Measurements from ENCODE around the gene RARRES2.

Gene RARRES2

GRCh38 chr7:150376560-150376959 lies 35.1 kb upstream of the RARRES2 start:
- no peak for DNase-seq

DNA sequence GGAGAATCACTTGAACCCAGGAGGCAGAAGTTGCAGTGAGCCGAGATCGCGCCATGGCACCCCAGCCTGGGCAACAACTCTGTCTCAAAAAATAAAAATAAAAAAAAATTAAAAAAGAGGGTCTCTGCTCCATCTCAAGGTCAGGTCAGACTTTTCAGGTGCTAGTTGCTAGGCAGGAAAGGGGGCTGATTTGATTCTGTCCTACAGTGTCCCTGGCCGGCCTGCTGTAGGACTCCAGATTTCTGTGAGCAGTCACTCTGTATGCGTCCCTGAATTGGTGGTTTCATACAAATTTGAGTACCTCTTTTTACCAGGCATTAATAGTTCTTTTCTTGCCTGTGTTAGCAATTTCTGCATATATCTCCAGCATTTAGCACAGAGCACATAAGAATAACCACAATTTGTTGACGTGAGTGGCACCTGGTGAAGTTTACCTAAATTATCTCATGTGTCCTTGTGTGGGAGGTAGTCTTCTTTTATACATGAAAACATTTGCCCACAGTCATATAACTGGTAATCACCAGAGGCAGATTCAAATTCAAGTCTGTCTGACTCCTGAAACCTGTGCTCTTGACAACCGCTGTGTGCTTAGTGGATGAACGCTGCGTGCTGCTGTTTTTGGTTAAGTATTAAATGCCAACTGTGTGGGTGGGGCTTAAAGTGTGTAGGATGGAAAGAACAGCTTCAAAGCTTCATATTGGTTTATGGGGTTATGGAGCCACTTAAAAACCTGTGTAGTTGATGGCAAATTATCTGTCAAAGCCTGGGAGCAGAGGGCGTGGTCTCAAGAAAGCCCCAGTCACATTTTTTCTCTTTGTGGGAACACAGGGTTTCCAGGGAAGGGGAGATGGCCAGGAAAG lies 34.5 kb upstream of the RARRES2 start:
- DNase-seq = peak; percentile 41

DNA sequence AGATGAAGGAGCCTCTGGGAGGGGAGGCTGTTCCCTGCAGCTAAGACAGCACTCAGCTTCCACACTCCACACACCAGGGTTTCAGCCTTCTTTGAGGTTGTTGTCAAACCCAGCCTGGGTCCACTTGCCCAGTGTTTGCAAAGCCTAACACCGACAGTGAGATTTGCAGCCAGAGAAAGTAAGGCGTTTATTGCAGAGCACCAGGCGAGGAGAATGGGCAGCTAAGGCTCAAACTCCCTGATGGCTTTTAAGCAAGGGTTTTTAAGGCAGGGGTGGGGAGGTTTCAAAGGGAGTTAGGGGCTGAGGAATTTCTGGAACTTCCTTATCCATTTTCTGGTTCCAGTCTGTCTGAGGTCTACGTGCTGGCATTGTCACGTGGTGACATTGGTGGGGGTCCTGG lies 33.0 kb upstream of the RARRES2 start:
- DNase-seq = no peak

DNA sequence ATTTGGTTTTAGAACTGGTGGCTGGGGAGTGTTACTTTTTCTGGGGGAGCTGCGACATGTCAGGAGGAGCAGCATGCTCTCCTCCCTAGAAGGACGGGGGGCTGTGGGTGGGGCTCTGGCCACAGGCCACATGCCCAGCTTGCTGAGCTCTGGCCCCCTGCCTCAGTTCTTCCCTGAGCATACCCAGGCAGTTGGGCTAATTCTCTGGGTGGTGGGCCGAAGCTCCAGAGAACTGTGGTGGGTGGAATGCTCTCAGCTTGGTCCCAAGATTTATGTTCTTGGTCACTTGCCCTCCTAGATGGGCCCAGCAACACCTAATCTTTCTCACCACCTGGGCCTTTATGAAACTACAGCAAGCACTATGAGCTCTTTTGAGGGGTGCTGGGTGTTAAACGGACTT lies 32.6 kb upstream of the RARRES2 start:
- DNase-seq = no peak

GRCh38 chr7:150373049-150373801 lies 31.8 kb upstream of the RARRES2 start:
- DNase-seq = no peak

- DNase-seq = no peak
These were observed 31.0 kb upstream of the RARRES2 start for GRCh38 chr7:150372271-150373048.

- DNase-seq = no peak
These were observed 30.5 kb upstream of the RARRES2 start for GRCh38 chr7:150371996-150372270.

DNA sequence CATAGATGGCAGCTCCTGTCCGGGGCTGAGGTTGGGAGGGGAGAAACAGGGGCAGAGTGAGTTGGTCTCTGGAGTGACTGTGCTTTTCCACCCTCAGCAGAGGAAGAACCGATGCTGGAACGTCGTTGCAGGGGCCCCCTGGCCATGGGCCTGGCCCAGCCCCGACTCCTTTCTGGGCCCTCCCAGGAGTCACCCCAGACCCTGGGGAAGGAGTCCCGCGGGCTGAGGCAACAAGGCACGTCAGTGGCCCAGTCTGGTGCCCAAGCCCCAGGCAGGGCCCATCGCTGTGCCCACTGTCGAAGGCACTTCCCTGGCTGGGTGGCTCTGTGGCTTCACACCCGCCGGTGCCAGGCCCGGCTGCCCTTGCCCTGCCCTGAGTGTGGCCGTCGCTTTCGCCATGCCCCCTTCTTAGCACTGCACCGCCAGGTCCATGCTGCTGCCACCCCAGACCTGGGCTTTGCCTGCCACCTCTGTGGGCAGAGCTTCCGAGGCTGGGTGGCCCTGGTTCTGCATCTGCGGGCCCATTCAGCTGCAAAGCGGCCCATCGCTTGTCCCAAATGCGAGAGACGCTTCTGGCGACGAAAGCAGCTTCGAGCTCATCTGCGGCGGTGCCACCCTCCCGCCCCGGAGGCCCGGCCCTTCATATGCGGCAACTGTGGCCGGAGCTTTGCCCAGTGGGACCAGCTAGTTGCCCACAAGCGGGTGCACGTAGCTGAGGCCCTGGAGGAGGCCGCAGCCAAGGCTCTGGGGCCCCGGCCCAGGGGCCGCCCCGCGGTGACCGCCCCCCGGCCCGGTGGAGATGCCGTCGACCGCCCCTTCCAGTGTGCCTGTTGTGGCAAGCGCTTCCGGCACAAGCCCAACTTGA lies 29.9 kb upstream of the RARRES2 start:
- DNase-seq = no peak

- DNase-seq = no peak
These were observed 29.2 kb upstream of the RARRES2 start for GRCh38 chr7:150370612-150371071.

DNA sequence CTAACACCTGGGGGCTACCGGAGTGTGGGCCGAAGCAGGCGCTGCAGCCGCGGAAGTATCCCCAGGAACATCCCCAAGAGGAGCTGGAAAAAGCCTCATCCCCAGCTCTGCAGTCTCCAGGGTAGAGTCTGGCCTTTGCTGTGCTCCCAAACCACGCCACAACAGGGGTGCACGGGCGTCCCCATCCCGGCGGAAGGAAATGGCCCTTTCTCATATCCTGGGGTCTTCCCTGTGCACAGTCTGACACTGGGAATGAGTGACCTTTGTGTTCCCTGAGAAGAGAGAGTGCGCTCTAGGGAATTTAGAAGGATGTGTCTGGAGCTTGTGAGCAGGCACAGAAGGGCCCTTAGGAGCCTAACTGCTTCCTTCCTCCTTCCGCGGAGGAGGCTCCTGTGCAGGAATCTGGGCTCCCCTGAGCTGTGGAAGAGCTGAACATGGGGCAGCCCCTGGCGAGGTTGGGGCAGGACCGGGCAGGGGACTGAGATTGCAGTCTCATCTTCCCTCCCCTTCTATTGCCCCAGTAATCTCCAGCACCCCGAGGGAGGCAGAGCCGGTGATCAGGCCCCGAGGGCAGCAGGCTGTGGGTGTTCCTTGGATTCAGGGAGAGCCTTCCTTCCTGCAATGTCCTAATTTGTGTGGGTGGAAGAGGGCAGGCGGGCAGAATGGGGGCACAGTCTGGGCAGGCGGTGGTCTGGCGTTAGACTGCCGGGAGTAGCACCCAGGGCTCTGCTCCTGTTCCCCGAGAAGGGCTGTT lies 28.5 kb upstream of the RARRES2 start:
- DNase-seq = no peak

GRCh38 chr7:150368884-150369747 lies 27.7 kb upstream of the RARRES2 start:
- DNase-seq = peak; percentile 61

DNA sequence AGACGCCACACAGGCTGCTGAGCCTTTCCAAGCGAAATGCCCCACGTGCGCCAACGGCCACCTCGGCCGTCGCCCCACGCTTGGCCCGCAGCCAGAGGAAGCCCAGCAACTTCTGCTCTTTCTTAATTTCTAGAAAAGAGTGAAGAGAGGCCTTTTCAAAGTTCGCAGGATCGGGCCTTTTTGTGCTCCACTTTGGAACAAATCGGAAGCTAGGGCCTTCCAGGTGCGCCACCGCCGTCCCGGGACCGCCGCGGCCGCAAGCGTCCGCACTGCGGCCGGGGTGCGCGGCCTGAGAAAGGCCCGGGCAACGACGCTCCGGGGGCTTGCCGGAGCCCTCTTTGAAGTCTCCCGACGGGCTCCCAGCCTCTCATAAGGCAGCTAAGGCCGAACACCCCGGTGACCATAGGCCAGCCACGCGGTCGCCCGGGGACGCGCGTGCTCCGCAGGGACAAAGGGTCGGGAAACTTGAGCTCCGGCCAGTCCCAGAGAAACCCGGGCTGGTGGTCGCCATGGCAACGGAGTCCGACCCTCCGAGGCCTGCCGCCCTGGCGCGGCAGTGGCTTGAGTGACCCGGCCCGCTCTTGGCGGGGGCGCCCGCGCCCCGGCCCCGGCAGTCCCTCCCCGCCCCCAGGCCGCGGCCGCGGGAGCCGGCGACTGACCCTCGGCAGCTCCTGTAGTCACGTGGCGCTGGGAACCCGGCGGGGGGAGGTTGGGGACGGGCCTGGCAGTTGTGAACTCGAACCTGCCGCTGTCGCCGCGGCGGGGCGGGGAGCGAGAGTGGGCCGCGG lies 26.9 kb upstream of the RARRES2 start, which contains the start of gene REPIN1:
TSS of gene REPIN1 (plus strand) at position 727 of the 788 bp plus-strand sequence. CDS start 890 bp downstream, outside the sequence.
- DNase-seq = peak; percentile 69

- DNase-seq = no peak
These were observed 26.3 kb upstream of the RARRES2 start for GRCh38 chr7:150367677-150368095.

GRCh38 chr7:150365673-150366398 lies 24.4 kb upstream of the RARRES2 start:
- no peak for DNase-seq

GRCh38 chr7:150365194-150365593 lies 23.8 kb upstream of the RARRES2 start:
- no peak for DNase-seq

DNA sequence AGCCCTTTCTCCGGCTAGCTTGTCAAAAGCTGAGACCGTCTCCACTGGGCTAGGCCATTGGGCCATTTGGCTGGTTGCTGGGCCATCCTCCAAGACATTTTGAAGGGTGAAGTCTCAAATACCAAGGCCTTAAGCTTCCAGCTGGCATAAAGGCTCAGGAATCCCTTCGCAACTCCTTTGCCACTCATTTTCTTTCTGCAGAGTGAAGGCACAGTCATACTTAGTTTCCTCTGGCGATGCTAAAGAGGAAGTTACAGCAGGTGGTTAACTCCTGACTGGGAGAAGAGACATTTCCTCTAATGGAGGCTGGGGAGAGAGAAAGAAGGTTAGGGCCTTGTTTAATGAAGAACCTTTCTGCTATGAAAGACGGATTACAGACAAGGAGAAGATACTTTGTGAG lies 22.4 kb upstream of the RARRES2 start:
- no peak for DNase-seq

GRCh38 chr7:150363370-150363769 lies 21.9 kb upstream of the RARRES2 start:
- DNase-seq = no peak

DNA sequence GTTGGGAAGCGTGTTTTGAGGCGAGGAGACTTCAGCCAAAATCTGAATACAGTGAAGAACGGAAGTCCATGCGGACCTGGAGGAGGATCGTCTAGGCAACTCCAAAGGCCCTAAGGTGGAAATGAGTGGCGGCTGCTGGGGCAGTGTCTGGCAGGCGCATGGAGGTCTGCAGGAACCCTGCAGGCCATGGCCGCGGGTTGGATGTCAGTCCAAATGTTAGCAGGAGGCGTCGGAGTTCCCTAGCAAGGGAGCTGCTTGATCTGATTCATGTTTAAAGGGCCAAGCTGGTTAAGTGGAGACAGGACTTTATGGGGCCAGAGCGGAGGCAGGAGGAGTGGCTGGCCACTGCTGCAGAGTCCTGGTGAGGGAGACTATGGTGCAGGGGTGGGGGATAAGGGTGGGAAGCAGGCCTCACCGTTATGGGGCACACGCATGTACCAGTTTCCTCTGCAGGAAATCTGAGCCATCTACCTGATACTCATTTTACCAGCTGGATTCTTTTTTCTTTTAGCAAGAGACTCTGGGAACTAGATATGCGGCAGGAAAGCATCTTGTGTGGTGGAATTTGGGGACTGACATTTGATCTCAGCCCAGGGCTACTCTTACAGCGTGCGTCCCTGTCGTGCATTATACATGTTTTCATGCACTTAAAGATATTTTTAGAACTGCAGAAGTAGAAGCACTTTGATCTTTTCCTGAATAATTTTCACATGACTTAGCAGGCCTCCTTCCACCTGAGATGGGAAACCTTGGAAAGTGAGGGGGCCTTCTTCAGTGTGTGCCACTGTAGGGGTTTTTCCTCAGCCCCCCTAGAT lies 20.6 kb upstream of the RARRES2 start:
- DNase-seq = no peak
